H54 (cell line): ENCODE results near the gene SCAPER.

Source experiments
- DNase-seq: peaks from one replicate; pipeline ENCODE4 v3.0.0; 2011; ENCODE audit warnings: low spot score, mixed read lengths; ENCODE audit not compliant: insufficient read length
- FAIRE-seq: peaks from 3 replicates; lab custom pipeline; 2011; peaks lifted over from hg19 to GRCh38; lab: Jason Lieb, UNC
- POLR2A ChIP-seq: IDR thresholded peaks from 2 replicates; pipeline ENCODE4 v1.6.1; 2011; ENCODE audit warnings: low read depth, mild to moderate bottlenecking, low read length

The SCAPER gene

GRCh38 chr15:76336254-76337058, 568.7 kb downstream of the SCAPER start, which contains the start of gene ISL2:
Gene ISL2, plus strand, starts transcription at chr15:76336773. Its CDS starts 111 bp downstream, at chr15:76336884.
- TF ChIP-seq POLR2A: peak; percentile 90
- DNase-seq (peak; percentile 94), FAIRE-seq (no peak)

- DNase-seq (peak; percentile 23), FAIRE-seq (no peak)
- TF ChIP-seq POLR2A: no peak
These were observed 569.6 kb downstream of the SCAPER start for GRCh38 chr15:76335307-76336253.

- FAIRE-seq (no peak), DNase-seq (no peak)
- no peak for TF ChIP-seq POLR2A
These were observed 570.5 kb downstream of the SCAPER start for GRCh38 chr15:76334438-76335306.

- TF ChIP-seq POLR2A: no peak
- no peak for FAIRE-seq
- DNase-seq: peak; percentile 38
These were observed 571.3 kb downstream of the SCAPER start for GRCh38 chr15:76333720-76334437.

GRCh38 chr15:76333309-76333708, 571.8 kb downstream of the SCAPER start:
- no peak for FAIRE-seq
- no peak for TF ChIP-seq POLR2A
- no peak for DNase-seq

- TF ChIP-seq POLR2A: no peak
- no peak for DNase-seq
- FAIRE-seq: no peak
These were observed 572.3 kb downstream of the SCAPER start for GRCh38 chr15:76332796-76333195.

- FAIRE-seq (no peak), DNase-seq (peak; percentile 55)
- TF ChIP-seq POLR2A: no peak
These were observed 575.0 kb downstream of the SCAPER start for GRCh38 chr15:76330080-76330680.

GRCh38 chr15:76328958-76329357, 576.2 kb downstream of the SCAPER start:
- FAIRE-seq (no peak), DNase-seq (no peak)

GRCh38 chr15:76328106-76328696, 576.9 kb downstream of the SCAPER start:
- no peak for DNase-seq
- FAIRE-seq: no peak
- no peak for TF ChIP-seq POLR2A

More at GRCh38 chr15:76328958-76329357, 576.2 kb downstream of the SCAPER start:
- no peak for TF ChIP-seq POLR2A

- TF ChIP-seq POLR2A: no peak
- DNase-seq (peak; percentile 38), FAIRE-seq (no peak)
These were observed 577.7 kb downstream of the SCAPER start for GRCh38 chr15:76327191-76328105.

- DNase-seq: no peak
- TF ChIP-seq POLR2A: no peak
- FAIRE-seq: no peak
These were observed 579.4 kb downstream of the SCAPER start for GRCh38 chr15:76325704-76326103.

GRCh38 chr15:76324066-76324465, 581.1 kb downstream of the SCAPER start:
- no peak for TF ChIP-seq POLR2A
- FAIRE-seq (no peak), DNase-seq (no peak)
